Measurements from ENCODE around the gene NUP210L.
"Not testable (repeated sequence)": the region's sequence is repeated elsewhere in the genome, so short reads cannot be mapped to it uniquely, and the experiment has no call there.

The NUP210L gene

DNA sequence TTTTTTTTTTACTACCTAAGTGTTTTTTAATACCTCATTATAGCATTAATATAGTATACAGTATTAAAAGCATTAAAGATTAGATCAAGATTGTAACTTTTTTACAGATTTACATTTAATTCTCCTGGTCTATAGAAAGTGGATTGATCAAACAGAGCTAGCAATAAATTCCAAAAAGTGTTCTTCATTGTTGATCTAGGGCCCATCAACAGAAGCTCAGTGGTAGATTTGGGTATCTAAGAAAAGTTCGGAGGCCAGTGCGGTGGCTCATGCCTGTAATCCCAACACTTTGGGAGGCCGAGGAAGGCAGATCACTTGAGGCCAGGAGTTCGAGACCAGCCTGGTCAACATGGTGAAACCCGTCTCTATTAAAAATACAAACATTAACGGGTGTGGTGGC is 12.5 kb downstream of the NUP210L start:
- DNase-seq (ENCODE audit: low read depth): no peak
- TF ChIP-seq CTCF (IDR thresholded peaks at IDR 0.05; ENCODE audit: control insufficient read depth, insufficient read depth, low read depth, low read length, missing control alignments): no peak
- H3K4me3 ChIP-seq (ENCODE audit: control insufficient read depth, low read depth, low read length): no peak overlapping the region

DNA sequence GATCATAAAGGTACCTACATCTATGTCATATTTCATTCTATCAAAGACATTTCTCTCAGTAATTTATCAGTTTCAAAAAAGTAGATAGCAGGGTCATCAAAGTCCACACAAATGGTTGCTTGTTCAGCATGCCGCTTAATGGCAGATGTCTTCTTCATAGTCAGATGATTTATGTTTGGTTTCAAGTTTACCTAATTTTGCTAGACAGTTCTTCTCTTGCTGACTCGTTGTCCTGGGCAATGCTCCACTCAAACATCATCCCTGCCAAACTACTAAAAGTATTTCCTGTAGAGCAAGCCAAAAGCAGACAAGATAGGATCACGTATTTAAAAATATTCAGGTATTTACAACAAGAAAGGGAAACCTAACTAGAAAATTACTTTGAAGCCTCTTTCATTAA is 13.6 kb downstream of the NUP210L start:
- no peak for DNase-seq (ENCODE audit: low read depth)
- no peak for TF ChIP-seq CTCF (IDR thresholded peaks at IDR 0.05; ENCODE audit: control insufficient read depth, insufficient read depth, low read depth, low read length, missing control alignments)
- H3K4me3 ChIP-seq (ENCODE audit: control insufficient read depth, low read depth, low read length): no peak overlapping the region

GRCh38 chr1:154137888-154138287 is 17.0 kb downstream of the NUP210L start:
- H3K4me3 ChIP-seq (ENCODE audit: control insufficient read depth, low read depth, low read length): no peak overlapping the region
- TF ChIP-seq CTCF (IDR thresholded peaks at IDR 0.05; ENCODE audit: control insufficient read depth, insufficient read depth, low read depth, low read length, missing control alignments): no peak
- DNase-seq (ENCODE audit: low read depth): no peak

GRCh38 chr1:154133256-154133655 is 21.6 kb downstream of the NUP210L start:
- TF ChIP-seq CTCF (IDR thresholded peaks at IDR 0.05; ENCODE audit: control insufficient read depth, insufficient read depth, low read depth, low read length, missing control alignments): no peak
- DNase-seq (ENCODE audit: low read depth): no peak
- no peak overlapping the region for H3K4me3 ChIP-seq (ENCODE audit: control insufficient read depth, low read depth, low read length)

DNA sequence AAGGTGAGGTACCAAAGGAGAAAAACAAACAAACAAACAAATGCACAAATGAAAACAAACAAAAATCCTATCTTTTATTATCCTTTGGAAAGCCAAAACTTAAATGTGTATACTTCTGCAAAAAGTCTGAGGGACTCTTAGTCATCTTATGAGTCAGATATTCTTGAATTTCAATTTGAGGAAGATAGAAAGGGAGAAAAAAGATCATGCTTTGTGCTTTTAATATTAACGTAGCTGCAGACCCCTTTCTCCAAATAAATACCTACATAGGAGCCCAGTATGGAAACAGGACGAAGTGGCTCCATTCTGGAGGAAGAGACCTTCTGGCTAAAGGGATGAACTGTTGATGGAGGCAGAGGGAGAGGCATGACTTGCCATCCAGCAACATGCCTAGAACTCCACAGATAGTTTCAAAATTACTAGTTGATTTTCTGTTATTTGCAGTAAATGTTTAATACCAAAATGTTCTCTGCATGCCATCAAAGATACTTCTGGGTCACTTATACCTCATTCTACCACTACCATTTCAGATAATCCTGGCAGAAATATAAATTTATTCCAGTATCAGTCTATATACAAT is 25.4 kb downstream of the NUP210L start:
- no peak for DNase-seq (ENCODE audit: low read depth)
- TF ChIP-seq CTCF (IDR thresholded peaks at IDR 0.05; ENCODE audit: control insufficient read depth, insufficient read depth, low read depth, low read length, missing control alignments): no peak
- H3K4me3 ChIP-seq (ENCODE audit: control insufficient read depth, low read depth, low read length): no peak overlapping the region

GRCh38 chr1:154123205-154123604 is 31.7 kb downstream of the NUP210L start:
- not testable (repeated sequence) for DNase-seq (ENCODE audit: low read depth); H3K4me3 ChIP-seq (ENCODE audit: control insufficient read depth, low read depth, low read length)

DNA sequence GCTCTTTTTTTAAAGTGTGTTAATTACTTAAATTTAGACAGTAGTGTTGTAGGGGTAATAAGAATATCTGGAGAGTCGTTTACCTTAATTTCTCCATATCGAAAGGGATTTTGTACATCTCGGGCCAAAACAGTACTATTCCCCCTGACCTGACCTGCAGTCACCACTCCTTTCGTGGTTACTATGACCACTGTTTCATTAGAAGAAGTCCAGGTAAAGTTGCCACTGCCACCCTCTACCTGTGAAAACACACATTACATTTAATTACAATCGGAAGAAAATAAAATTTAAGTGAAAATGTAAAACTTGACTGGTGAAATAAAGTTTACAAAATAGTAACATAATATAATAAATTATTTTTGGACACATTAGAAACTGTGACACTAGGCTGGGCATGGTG is 37.2 kb downstream of the NUP210L start:
- TF ChIP-seq CTCF (IDR thresholded peaks at IDR 0.05; ENCODE audit: control insufficient read depth, insufficient read depth, low read depth, low read length, missing control alignments): no peak
- DNase-seq (ENCODE audit: low read depth): no peak

More for the DNA sequence above, 37.2 kb downstream of the NUP210L start:
- no peak overlapping the region for H3K4me3 ChIP-seq (ENCODE audit: control insufficient read depth, low read depth, low read length)

All from AG09309 (cell line).